Neural progenitor cell (in vitro differentiated cells): ENCODE data around the gene COL26A1. TPM values are rescaled to one million over a fixed set of nuclear protein-coding genes. Genes with fewer than 3 reads are reported as not detected.

ENCODE experiments used
- DNase-seq: peaks from one replicate; pipeline ENCODE4 v3.0.0-alpha.2; 2016; ENCODE audit warnings: low spot score
- H2AFZ ChIP-seq: fragments of 200-600 bp; sonication (generic); replicated peaks from 2 replicates; pipeline ENCODE4 v1.6.1; 2016; ENCODE audit warnings: antibody characterized with exemption
- H3F3A ChIP-seq: fragments of 200-600 bp; sonication (generic); 2 replicates; pipeline ENCODE4 v1.6.1; 2016; ENCODE audit warnings: antibody characterized with exemption, low read depth
- H3K27ac ChIP-seq: fragments of 200-600 bp; sonication (generic); 2 replicates; pipeline ENCODE4 v1.5.1; 2016; ENCODE audit warnings: mild to moderate bottlenecking
- H3K27me3 ChIP-seq: fragments of 200-600 bp; sonication (generic); 2 replicates; pipeline ENCODE4 v1.6.1; 2016; ENCODE audit warnings: mild to moderate bottlenecking, moderate library complexity
- H3K36me3 ChIP-seq: fragments of 200-600 bp; sonication (generic); 2 replicates; pipeline ENCODE4 v1.5.1; 2016
- H3K4me1 ChIP-seq: fragments of 200-600 bp; sonication (generic); 2 replicates; pipeline ENCODE4 v1.6.1; 2016; ENCODE audit warnings: mixed run types
- H3K4me2 ChIP-seq: fragments of 200-600 bp; sonication (generic); 2 replicates; pipeline ENCODE4 v1.6.1; 2016
- H3K4me3 ChIP-seq: fragments of 200-600 bp; sonication (generic); 2 replicates; pipeline ENCODE4 v1.5.1; 2016
- H3K79me2 ChIP-seq: fragments of 200-600 bp; sonication (generic); 2 replicates; pipeline ENCODE4 v1.6.1; 2016; ENCODE audit warnings: low read depth
- H3K9ac ChIP-seq: fragments of 200-600 bp; sonication (generic); 2 replicates; pipeline ENCODE4 v1.6.1; 2016
- H3K9me3 ChIP-seq: fragments of 200-600 bp; sonication (generic); 2 replicates; pipeline ENCODE4 v1.5.1; 2016; ENCODE audit warnings: low read depth
- H4K20me1 ChIP-seq: fragments of 200-600 bp; sonication (generic); 2 replicates; pipeline ENCODE4 v1.6.1; 2016; ENCODE audit warnings: low read depth
- H3K27ac Mint-ChIP-seq: 3 replicates; pipeline ENCODE4 v1.8.0; 2021; ENCODE audit warnings: mixed read lengths
- H3K27me3 Mint-ChIP-seq: 2 replicates; pipeline ENCODE4 v1.8.0; 2022; ENCODE audit warnings: low read depth, mild to moderate bottlenecking, inconsistent platforms, moderate library complexity, mixed read lengths; ENCODE audit not compliant: insufficient read depth
- H3K36me3 Mint-ChIP-seq: 3 replicates; pipeline ENCODE4 v1.8.0; 2021; ENCODE audit warnings: mixed read lengths
- H3K4me1 Mint-ChIP-seq: 3 replicates; pipeline ENCODE4 v1.8.0; 2021; ENCODE audit warnings: mixed read lengths
- H3K4me3 Mint-ChIP-seq: 3 replicates; pipeline ENCODE4 v1.8.0; 2021; ENCODE audit warnings: mild to moderate bottlenecking, moderate library complexity, mixed read lengths
- H3K9me3 Mint-ChIP-seq: 3 replicates; pipeline ENCODE4 v1.8.0; 2020; ENCODE audit warnings: mixed read lengths
- CTCF ChIP-seq: fragments of 200-600 bp; sonication (generic); IDR thresholded peaks from 2 replicates; pipeline ENCODE4 v1.5.1; 2017; ENCODE audit warnings: antibody characterized with exemption, mild to moderate bottlenecking
- EZH2 ChIP-seq: fragments of 200-600 bp; sonication (generic); IDR thresholded peaks from 2 replicates; pipeline ENCODE4 v1.6.1; 2017; ENCODE audit warnings: antibody characterized with exemption, mild to moderate bottlenecking, moderate library complexity
- EZH2phosphoT487 ChIP-seq: fragments of 200-600 bp; sonication (generic); IDR thresholded peaks from 2 replicates; pipeline ENCODE4 v1.6.1; 2017; ENCODE audit warnings: antibody characterized with exemption
- total RNA-seq: library from RNA; depleted of rRNA; stranded (reverse); fragments of >200 nt; gene quantifications from 2 replicates; pipeline ENCODE4 v1.2.3, GENCODE V29; 2015; ENCODE audit warnings: low replicate concordance

Gene COL26A1
- total RNA-seq, 1 donor from 2014 or later = 26.7 TPM

- no peaks in the 10 kb centered on the region for H3K27me3 ChIP-seq
- H3K27ac Mint-ChIP-seq = peak overlapping the region; percentile 0
- H3K36me3 Mint-ChIP-seq = no peaks in the 10 kb centered on the region
Measured at GRCh38 chr7:101442426-101443070, 79.9 kb downstream of the COL26A1 start.

GRCh38 chr7:101450064-101450463 lies 87.4 kb downstream of the COL26A1 start:
- no peak overlapping the region for H3K27ac ChIP-seq
- no peaks in the 10 kb centered on the region for H3K36me3 Mint-ChIP-seq

More at GRCh38 chr7:101442426-101443070, 79.9 kb downstream of the COL26A1 start:
- no peak overlapping the region for H3K27ac ChIP-seq
- H3K9me3 ChIP-seq = no peaks in the 10 kb centered on the region
- no peak overlapping the region for H3K9ac ChIP-seq
- peaks cover 7% of the 10 kb centered on the region for H4K20me1 ChIP-seq
- Mint-ChIP-seq H3K4me3 (no peak overlapping the region), H3K4me1 (peaks cover 5% of the 10 kb centered on the region), H3K27me3 (peaks cover 2% of the 10 kb centered on the region), H3K9me3 (no peaks in the 10 kb centered on the region)
- H3K4me1 ChIP-seq = no peaks in the 10 kb centered on the region
- no peak for DNase-seq
- H3K4me2 ChIP-seq = no peak overlapping the region
- H3K4me3 ChIP-seq = no peak overlapping the region
- no peaks in the 10 kb centered on the region for H3K79me2 ChIP-seq
- H3K36me3 ChIP-seq = no peaks in the 10 kb centered on the region
- TF ChIP-seq CTCF = no peak
- TF ChIP-seq EZH2 = no peak
- no peak for TF ChIP-seq EZH2phosphoT487
- H3F3A ChIP-seq = no peaks in the 10 kb centered on the region
- H2AFZ ChIP-seq = no peak overlapping the region

GRCh38 chr7:101453617-101454016 lies 90.9 kb downstream of the COL26A1 start:
- Histone ChIP-seq H3K9ac (no peak overlapping the region), H3F3A (peaks cover 6% of the 10 kb centered on the region), H3K27me3 (no peaks in the 10 kb centered on the region), H3K4me3 (no peak overlapping the region), H3K27ac (no peak overlapping the region), H3K4me1 (no peaks in the 10 kb centered on the region), H3K9me3 (no peaks in the 10 kb centered on the region), H2AFZ (no peak overlapping the region), H3K4me2 (no peak overlapping the region), H3K79me2 (no peaks in the 10 kb centered on the region), H4K20me1 (no peaks in the 10 kb centered on the region), H3K36me3 (no peaks in the 10 kb centered on the region)
- Mint-ChIP-seq H3K27ac (no peak overlapping the region), H3K4me3 (no peak overlapping the region), H3K4me1 (no peaks in the 10 kb centered on the region), H3K36me3 (no peaks in the 10 kb centered on the region), H3K9me3 (no peaks in the 10 kb centered on the region), H3K27me3 (no peaks in the 10 kb centered on the region)
- no peak for DNase-seq
- TF ChIP-seq EZH2 (no peak), CTCF (no peak), EZH2phosphoT487 (no peak)

More at GRCh38 chr7:101450064-101450463, 87.4 kb downstream of the COL26A1 start:
- no peak overlapping the region for H3K4me3 Mint-ChIP-seq
- no peak overlapping the region for H3K4me3 ChIP-seq
- H3F3A ChIP-seq = peaks cover 6% of the 10 kb centered on the region
- peaks cover 2% of the 10 kb centered on the region for H3K27me3 Mint-ChIP-seq
- H3K4me1 Mint-ChIP-seq = no peaks in the 10 kb centered on the region
- H2AFZ ChIP-seq = no peak overlapping the region
- H3K4me2 ChIP-seq = no peak overlapping the region
- H3K9me3 ChIP-seq = no peaks in the 10 kb centered on the region
- H4K20me1 ChIP-seq = no peaks in the 10 kb centered on the region
- H3K27me3 ChIP-seq = no peaks in the 10 kb centered on the region
- TF ChIP-seq CTCF = no peak
- no peak for TF ChIP-seq EZH2phosphoT487
- TF ChIP-seq EZH2 = no peak
- no peaks in the 10 kb centered on the region for H3K9me3 Mint-ChIP-seq
- no peak overlapping the region for H3K9ac ChIP-seq
- no peak overlapping the region for H3K27ac Mint-ChIP-seq
- DNase-seq = no peak
- no peaks in the 10 kb centered on the region for H3K79me2 ChIP-seq
- no peaks in the 10 kb centered on the region for H3K4me1 ChIP-seq
- no peaks in the 10 kb centered on the region for H3K36me3 ChIP-seq
